IMR-90 (cell line): ENCODE results near the gene BCAS3. TPM values are rescaled to one million over a fixed set of nuclear protein-coding genes. Genes with fewer than 3 reads are reported as not detected.

ENCODE experiments used
- ATAC-seq: fragments of 200-7000 bp; cut with Tn5 transposase; 2 replicates; pipeline ENCODE4 v1.9.1; 2020; ENCODE audit warnings: low read depth, mild to moderate bottlenecking, moderate library complexity
- BruUV-seq: library from RNA; stranded (reverse); fragments of 400-500 nt; replicated peaks from 2 replicates; lab custom pipeline; 2021; lab: Mats Ljungman, UMichigan
- CTCF ChIA-PET: fragments of 300-600 bp; formaldehyde crosslinking; extraction: SDS; loops from one replicate; lab custom pipeline; 2021; ENCODE audit warnings: antibody characterized with exemption; lab: Yijun Ruan, JAX
- POLR2A ChIA-PET: fragments of 300-600 bp; sonication (Branson Sonifier 250); formaldehyde crosslinking; loops from one replicate; lab custom pipeline; 2022; ENCODE audit warnings: antibody characterized with exemption; ENCODE audit not compliant: unreplicated experiment; lab: Charles Lee
- DNase-seq: peaks from one replicate; pipeline ENCODE4 v3.0.0; 2013
- H2AFZ ChIP-seq: replicated peaks from 2 replicates; pipeline ENCODE3; 2013; ENCODE audit warnings: low read length, mild to moderate bottlenecking; ENCODE audit not compliant: poor library complexity
- H2AK5ac ChIP-seq: 2 replicates; pipeline ENCODE4 v1.6.1; 2013; ENCODE audit warnings: low read depth, low read length, inconsistent platforms
- H2AK9ac ChIP-seq: replicated peaks from 2 replicates; pipeline ENCODE3; 2013; ENCODE audit warnings: mild to moderate bottlenecking, low read depth, low read length, moderate library complexity; ENCODE audit not compliant: poor library complexity
- H2BK120ac ChIP-seq: 2 replicates; pipeline ENCODE4 v1.6.1; 2013; ENCODE audit warnings: low read depth, low read length, inconsistent platforms
- H2BK15ac ChIP-seq: 3 replicates; pipeline ENCODE4 v1.6.1; 2013; ENCODE audit warnings: low read depth, low read length, inconsistent platforms
- H2BK20ac ChIP-seq: 2 replicates; pipeline ENCODE4 v1.6.1; 2013; ENCODE audit warnings: low read depth, mild to moderate bottlenecking, inconsistent platforms, low read length, moderate library complexity
- H2BK5ac ChIP-seq: 2 replicates; pipeline ENCODE4 v1.6.1; 2013; ENCODE audit warnings: mild to moderate bottlenecking, low read depth, low read length, inconsistent platforms; ENCODE audit not compliant: poor library complexity, severe bottlenecking
- H3K14ac ChIP-seq: replicated peaks from 2 replicates; pipeline ENCODE4 v1.6.1; 2013; ENCODE audit warnings: low read depth, low read length, inconsistent platforms
- H3K18ac ChIP-seq: 2 replicates; pipeline ENCODE4 v1.6.1; 2013; ENCODE audit warnings: low read depth, low read length, control low read depth
- H3K23ac ChIP-seq: 2 replicates; pipeline ENCODE4 v1.6.1; 2013; ENCODE audit warnings: low read depth, low read length, inconsistent platforms
- H3K27ac ChIP-seq: 2 replicates; pipeline ENCODE4 v1.5.1; 2013; ENCODE audit warnings: mild to moderate bottlenecking, control low read depth, low read length; ENCODE audit not compliant: insufficient read depth
- H3K27me3 ChIP-seq: 2 replicates; pipeline ENCODE4 v1.6.1; 2013; ENCODE audit warnings: low read length; ENCODE audit not compliant: control insufficient read depth, insufficient read depth
- H3K36me3 ChIP-seq: 2 replicates; pipeline ENCODE4 v1.6.1; 2013; ENCODE audit warnings: low read length, mixed read lengths; ENCODE audit not compliant: control insufficient read depth, insufficient read depth
- H3K4ac ChIP-seq: 2 replicates; pipeline ENCODE4 v1.6.1; 2013; ENCODE audit warnings: low read depth, low read length, inconsistent platforms
- H3K4me1 ChIP-seq: 2 replicates; pipeline ENCODE4 v1.6.1; 2013; ENCODE audit warnings: low read length, mixed read lengths; ENCODE audit not compliant: control insufficient read depth, insufficient read depth
- H3K4me2 ChIP-seq: 2 replicates; pipeline ENCODE4 v1.6.1; 2013; ENCODE audit warnings: low read depth, mild to moderate bottlenecking, control low read depth, low read length, moderate library complexity
- H3K4me3 ChIP-seq: 2 replicates; pipeline ENCODE4 v1.5.1; 2013; ENCODE audit warnings: low read depth, mild to moderate bottlenecking, control low read depth, low read length, moderate library complexity; ENCODE audit not compliant: insufficient read depth
- H3K56ac ChIP-seq: 2 replicates; pipeline ENCODE4 v1.6.1; 2013; ENCODE audit warnings: low read length, inconsistent platforms; ENCODE audit not compliant: insufficient read depth; ENCODE audit errors: extremely low read depth
- H3K79me1 ChIP-seq, 2 experiments: 2 replicates each; pipeline ENCODE4 v1.6.1; 2013; ENCODE audit warnings: low read length in 2 of 2, inconsistent platforms in 1 of 2, low read depth in 1 of 2
- H3K9ac ChIP-seq: 2 replicates; pipeline ENCODE4 v1.6.1; 2013; ENCODE audit warnings: low read depth, low read length, control low read depth
- H3K9me1 ChIP-seq: 2 replicates; pipeline ENCODE4 v1.6.1; 2013; ENCODE audit warnings: low read length, inconsistent platforms; ENCODE audit not compliant: insufficient read depth
- H3K9me3 ChIP-seq: 2 replicates; pipeline ENCODE4 v1.6.1; 2013; ENCODE audit warnings: low read length; ENCODE audit not compliant: control insufficient read depth, insufficient read depth
- H4K20me1 ChIP-seq: 2 replicates; pipeline ENCODE4 v1.6.1; 2013; ENCODE audit warnings: low read length, inconsistent platforms; ENCODE audit not compliant: insufficient read depth
- H4K5ac ChIP-seq: 2 replicates; pipeline ENCODE4 v1.6.1; 2013; ENCODE audit warnings: mild to moderate bottlenecking, low read depth, low read length, control low read depth
- H4K8ac ChIP-seq, 2 experiments: 2 replicates each; pipeline ENCODE4 v1.6.1; 2013; ENCODE audit warnings: low read depth in 2 of 2, low read length in 2 of 2, control low read depth in 1 of 2, inconsistent platforms in 1 of 2
- H4K91ac ChIP-seq: 2 replicates; pipeline ENCODE4 v1.6.1; 2013; ENCODE audit warnings: low read depth, low read length, inconsistent platforms; ENCODE audit not compliant: insufficient read depth
- BHLHE40 ChIP-seq: fragments of 150-350 bp; IDR thresholded peaks from 2 replicates; pipeline ENCODE4 v1.6.1; 2016; ENCODE audit warnings: mild to moderate bottlenecking, low read depth, low read length
- CHD1 ChIP-seq: IDR thresholded peaks from 2 replicates; pipeline ENCODE4 v1.6.1; 2012; ENCODE audit warnings: low read depth, low read length, improper control_type of control experiment
- CTCF ChIP-seq: conservative IDR thresholded peaks from 2 replicates; pipeline ENCODE4 v1.5.1; 2012; ENCODE audit warnings: mild to moderate bottlenecking, low read depth, low read length, improper control_type of control experiment
- FOS ChIP-seq: fragments of 150-350 bp; IDR thresholded peaks from 2 replicates; pipeline ENCODE4 v1.6.1; 2016; ENCODE audit warnings: low read depth, low read length
- MAFK ChIP-seq: IDR thresholded peaks from 2 replicates; pipeline ENCODE4 v1.6.1; 2012; ENCODE audit warnings: low read depth, low read length, improper control_type of control experiment
- MAZ ChIP-seq: IDR thresholded peaks from 2 replicates; pipeline ENCODE4 v1.6.1; 2012; ENCODE audit warnings: low read depth, mild to moderate bottlenecking, low read length, improper control_type of control experiment, moderate library complexity, borderline replicate concordance
- MXI1 ChIP-seq: IDR thresholded peaks from 2 replicates; pipeline ENCODE4 v1.6.1; 2012; ENCODE audit warnings: low read depth, mild to moderate bottlenecking, low read length, moderate library complexity, borderline replicate concordance
- POLR2A ChIP-seq: IDR thresholded peaks from 2 replicates; pipeline ENCODE4 v1.6.1; 2012; ENCODE audit warnings: mild to moderate bottlenecking, low read depth, low read length
- RAD21 ChIP-seq: IDR thresholded peaks from 2 replicates; pipeline ENCODE4 v1.6.1; 2012; ENCODE audit warnings: low read length, improper control_type of control experiment
- RCOR1 ChIP-seq: IDR thresholded peaks from 2 replicates; pipeline ENCODE4 v1.6.1; 2012; ENCODE audit warnings: mild to moderate bottlenecking, low read length, improper control_type of control experiment; ENCODE audit not compliant: insufficient replicate concordance
- RFX5 ChIP-seq: IDR thresholded peaks from 2 replicates; pipeline ENCODE4 v1.8.0; 2012; ENCODE audit warnings: low read depth, mild to moderate bottlenecking, low read length, moderate library complexity
- WGBS, 2 experiments: methylation state at CpG; one replicate each; pipeline versions ENCODE4 v1.1.5 to v1.1.7; 2013; ENCODE audit warnings: missing lambda C conversion rate in 2 of 2; ENCODE audit not compliant: insufficient read length in 1 of 2; ENCODE audit errors: extremely low coverage in 2 of 2; 5-methylcytosine and 5-hydroxymethylcytosine counted together
- dilution Hi-C: fragments of 300-500 bp; cut with HindIII; formaldehyde crosslinking; loops from one replicate; pipeline ENCODE4 v1.14.3; 2018; ENCODE audit warnings: low sequenced_read_pairs; ENCODE audit not compliant: unreplicated experiment
- in situ Hi-C: fragments of 300-500 bp; cut with MboI; formaldehyde crosslinking; loops from 3 replicates; pipeline ENCODE4 v1.14.3; 2019; ENCODE audit warnings: low sequenced_read_pairs, inconsistent platforms, mixed read lengths
- intact Hi-C: fragments of 100-400 bp; cut with micrococcal nuclease; formaldehyde crosslinking; loops from 2 replicates; pipeline ENCODE4 v1.10.0; 2022
- polyA plus RNA-seq, 3 experiments: library from polyadenylated mRNA; depleted of rRNA; stranded (reverse); fragments of >200 nt; gene quantifications; 2 replicates each; pipeline ENCODE4 v1.2.3, GENCODE V29; 2012; ENCODE audit warnings: low replicate concordance in 1 of 3
- total RNA-seq: library from RNA; depleted of rRNA; stranded (reverse); fragments of >200 nt; gene quantifications from 2 replicates; pipeline ENCODE4 v1.2.3, GENCODE V29; 2012

The BCAS3 gene
- total and polyA plus RNA-seq, 2 of the 4 experiments (the other 2 are of a cell fraction) = 6.3 to 27.1 TPM

- 100% methylated on average over 1 of the region's 2 CpGs; no CpG with 5 or more reads in 1 of the 2 experiments for WGBS, 2 experiments
- Histone ChIP-seq H2BK5ac (no peak overlapping the region), H2AK9ac (no peak overlapping the region), H2AK5ac (no peak overlapping the region), H2BK20ac (no peak overlapping the region), H2BK15ac (no peak overlapping the region), H3K4me2 (no peak overlapping the region), H3K36me3 (no peaks in the 10 kb centered on the region), H3K79me1 (no peaks in the 10 kb centered on the region), H3K9me3 (no peaks in the 10 kb centered on the region), H3K14ac (no peak overlapping the region), H4K8ac (no peak overlapping the region), H3K4me3 (no peak overlapping the region), H4K91ac (no peak overlapping the region), H3K9ac (no peak overlapping the region), H4K5ac (no peak overlapping the region), H3K4ac (no peak overlapping the region), H2BK120ac (no peak overlapping the region), H3K23ac (no peak overlapping the region), H4K20me1 (no peaks in the 10 kb centered on the region), H3K4me1 (no peaks in the 10 kb centered on the region), H3K9me1 (no peaks in the 10 kb centered on the region), H3K27me3 (no peaks in the 10 kb centered on the region), H3K56ac (no peak overlapping the region), H3K27ac (no peak overlapping the region), H3K18ac (no peak overlapping the region), H2AFZ (no peak overlapping the region)
- DNase-seq = no peak
- no peak for ATAC-seq
- intact Hi-C loops = no loop called here
- dilution Hi-C loops = no loop called here
- ChIA-PET POLR2A (no interaction called here), CTCF (no interaction called here)
- no TSS peak for BruUV-seq
- in situ Hi-C loops = no loop called here
- TF ChIP-seq RAD21 = no peak
- no peak for TF ChIP-seq POLR2A
- no peak for TF ChIP-seq RCOR1
- no peak for TF ChIP-seq RFX5
- TF ChIP-seq BHLHE40 = no peak
- TF ChIP-seq MXI1 = no peak
- no peak for TF ChIP-seq MAFK
- TF ChIP-seq CHD1 = no peak
- no peak for TF ChIP-seq CTCF
- TF ChIP-seq FOS = no peak
- TF ChIP-seq MAZ = no peak
Observed at GRCh38 chr17:61023996-61024395, 346.3 kb downstream of the BCAS3 start.
